ENCODE measurements around the gene ABHD2. TPM values are rescaled to one million over a fixed set of nuclear protein-coding genes. Genes with fewer than 3 reads are reported as not detected.

ABHD2 gene
- total RNA-seq, 5 donors from 2014 or later (not counting 1 experiment from before 2014, with no cell fraction given) = 52.5 to 70.8 (median 58.5) TPM

GRCh38 chr15:89197503-89197971 lies 109.3 kb downstream of the ABHD2 start:
- Histone ChIP-seq H3K4me1 (ENCODE audit: control insufficient read depth in 1 of 2, extremely low read depth in 1 of 2, insufficient read depth in 2 of 2, low read length in 2 of 2) (no peaks in the 10 kb centered on the region), H3K27ac (ENCODE audit: low read length) (no peak overlapping the region), H3K36me3 (ENCODE audit: control insufficient read depth in 2 of 2, extremely low read depth in 1 of 2, insufficient read depth in 1 of 2, low read length in 1 of 2) (peaks cover 16 to 37% of the 10 kb centered on the region in 2 donors), H3K27me3 (replicated peaks in 1 of 2; ENCODE audit: control insufficient read depth in 2 of 2, extremely low read depth in 1 of 2, insufficient read depth in 2 of 2, low read length in 1 of 2) (no peaks in the 10 kb centered on the region), H3K4me3 (ENCODE audit: control insufficient read depth in 1 of 2, extremely low read depth in 1 of 2, low read length in 1 of 2) (no peak overlapping the region), H3K9me3 (no peaks in the 10 kb centered on the region)
- Mint-ChIP-seq H3K27me3 (no peaks in the 10 kb centered on the region), H3K27ac (peak overlapping the region; percentile 18 to 25), H3K4me3 (no peak overlapping the region), H3K36me3 (peaks cover 41% of the 10 kb centered on the region), H3K9me3 (no peaks in the 10 kb centered on the region), H3K4me1 (peaks cover 0 to 9% (median 8%) of the 10 kb centered on the region in 3 donors)
- 82% methylated on average over 3 of the region's 4 CpGs for WGBS (ENCODE audit: insufficient coverage)
- ChIA-PET CTCF (interaction anchor here in 1 of 2 donors (0.7 kb wide), 1 partner anchor 9 kb away, joined by 4 read pairs; no protein-coding TSS in a partner anchor), POLR2A (no interaction called here)
- ATAC-seq (replicated peaks in 1 of 4) (no peak), DNase-seq (no peak)

DNA sequence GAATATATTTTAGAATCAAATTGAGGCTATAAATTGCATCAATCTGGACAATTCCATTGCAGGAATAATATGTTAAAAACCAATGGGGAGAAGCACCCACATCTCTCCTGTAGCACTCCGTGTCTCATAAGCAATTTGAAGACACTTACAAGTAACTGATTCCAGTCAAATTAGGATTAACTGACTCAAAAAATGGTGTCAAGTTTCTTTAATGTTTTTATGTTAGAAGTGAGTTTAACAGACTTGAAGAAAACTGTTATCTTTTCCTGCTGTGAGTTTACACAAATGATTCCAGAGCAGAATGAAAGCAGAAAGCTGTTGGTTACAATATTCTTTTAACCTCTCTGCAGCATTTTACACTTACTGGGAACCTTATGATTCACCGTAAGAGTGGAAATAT lies 109.9 kb downstream of the ABHD2 start:
- Mint-ChIP-seq H3K4me1 (peaks cover 0 to 10% (median 8%) of the 10 kb centered on the region in 3 donors), H3K27ac (no peak overlapping the region), H3K4me3 (no peak overlapping the region), H3K27me3 (no peaks in the 10 kb centered on the region), H3K36me3 (peaks cover 35% of the 10 kb centered on the region), H3K9me3 (no peaks in the 10 kb centered on the region)
- Histone ChIP-seq H3K9me3 (no peaks in the 10 kb centered on the region), H3K36me3 (ENCODE audit: control insufficient read depth in 2 of 2, extremely low read depth in 1 of 2, insufficient read depth in 1 of 2, low read length in 1 of 2) (peaks cover 16 to 31% of the 10 kb centered on the region in 2 donors), H3K27me3 (replicated peaks in 1 of 2; ENCODE audit: control insufficient read depth in 2 of 2, extremely low read depth in 1 of 2, insufficient read depth in 2 of 2, low read length in 1 of 2) (no peaks in the 10 kb centered on the region), H3K4me3 (ENCODE audit: control insufficient read depth in 1 of 2, extremely low read depth in 1 of 2, low read length in 1 of 2) (no peak overlapping the region), H3K4me1 (ENCODE audit: control insufficient read depth in 1 of 2, extremely low read depth in 1 of 2, insufficient read depth in 2 of 2, low read length in 2 of 2) (no peaks in the 10 kb centered on the region), H3K27ac (ENCODE audit: low read length) (no peak overlapping the region)
- no peak for DNase-seq
- no peak for ATAC-seq (replicated peaks in 1 of 4)
- ChIA-PET CTCF (no interaction called here), POLR2A (no interaction called here)
- WGBS (ENCODE audit: insufficient coverage) = 100% methylated on average over 1 of the region's 2 CpGs

DNA sequence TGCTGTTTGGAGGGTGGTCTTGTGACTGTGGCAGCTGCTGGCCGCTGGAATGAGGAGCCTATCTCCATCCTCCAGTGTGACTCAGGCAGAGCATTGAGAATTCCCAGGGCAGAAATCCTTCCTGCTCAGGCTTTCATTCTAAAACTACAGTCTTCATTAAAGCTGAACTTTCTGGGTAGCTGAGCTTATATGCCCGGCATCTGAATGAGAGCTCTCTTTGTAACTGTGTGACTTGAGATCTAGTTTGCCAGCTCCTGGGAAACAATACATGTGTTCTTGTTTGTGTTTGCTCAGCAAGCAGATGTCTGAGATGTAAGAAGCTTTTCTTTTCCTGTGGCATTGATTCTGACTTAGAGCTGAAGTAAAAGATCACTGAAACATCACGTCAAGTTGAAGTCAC lies 110.7 kb downstream of the ABHD2 start:
- ATAC-seq (replicated peaks in 1 of 4) = no peak
- H3K9me3 Mint-ChIP-seq = no peaks in the 10 kb centered on the region
- H3K4me1 ChIP-seq (ENCODE audit: control insufficient read depth in 1 of 2, extremely low read depth in 1 of 2, insufficient read depth in 2 of 2, low read length in 2 of 2) = peaks cover 2 to 5% of the 10 kb centered on the region in 2 experiments
- H3K27me3 Mint-ChIP-seq = no peaks in the 10 kb centered on the region
- DNase-seq = no peak
- H3K36me3 Mint-ChIP-seq = peaks cover 31% of the 10 kb centered on the region
- H3K27ac ChIP-seq (ENCODE audit: low read length) = no peak overlapping the region
- H3K4me3 ChIP-seq (ENCODE audit: control insufficient read depth in 1 of 2, extremely low read depth in 1 of 2, low read length in 1 of 2) = no peak overlapping the region
- no peaks in the 10 kb centered on the region for H3K9me3 ChIP-seq
- H3K36me3 ChIP-seq (ENCODE audit: control insufficient read depth in 2 of 2, extremely low read depth in 1 of 2, insufficient read depth in 1 of 2, low read length in 1 of 2) = peaks cover 9 to 26% of the 10 kb centered on the region in 2 donors
- H3K4me3 Mint-ChIP-seq = no peak overlapping the region
- CTCF ChIA-PET = interaction anchor here in 1 of 2 donors (0.6 kb wide), 1 partner anchor 185 kb away, joined by 4 read pairs; no protein-coding TSS in a partner anchor
- POLR2A ChIA-PET = interaction anchor here in 1 of 2 donors (0.5 kb wide), 1 partner anchor 15 kb away, joined by 3 read pairs; no protein-coding TSS in a partner anchor
- no peak overlapping the region for H3K27ac Mint-ChIP-seq
- H3K4me1 Mint-ChIP-seq = peaks cover 7 to 17% (median 15%) of the 10 kb centered on the region in 3 donors
- H3K27me3 ChIP-seq (replicated peaks in 1 of 2; ENCODE audit: control insufficient read depth in 2 of 2, extremely low read depth in 1 of 2, insufficient read depth in 2 of 2, low read length in 1 of 2) = no peaks in the 10 kb centered on the region
- WGBS (ENCODE audit: insufficient coverage) = 100% methylated on average over 2 of the region's 3 CpGs

GRCh38 chr15:89199746-89200145 lies 111.5 kb downstream of the ABHD2 start:
- Mint-ChIP-seq H3K4me1 (peaks cover 14 to 24% (median 23%) of the 10 kb centered on the region in 3 donors), H3K27me3 (no peaks in the 10 kb centered on the region), H3K27ac (no peak overlapping the region), H3K4me3 (no peak overlapping the region), H3K36me3 (peaks cover 26% of the 10 kb centered on the region), H3K9me3 (no peaks in the 10 kb centered on the region)
- no CpG with 5 or more reads among the region's 6 CpGs for WGBS (ENCODE audit: insufficient coverage)
- H3K27me3 ChIP-seq (replicated peaks in 1 of 2; ENCODE audit: control insufficient read depth in 2 of 2, extremely low read depth in 1 of 2, insufficient read depth in 2 of 2, low read length in 1 of 2) = no peaks in the 10 kb centered on the region
- ChIA-PET CTCF (interaction anchor here in 1 of 2 donors (0.6 kb wide), 1 partner anchor 26 kb away, joined by 6 read pairs; no protein-coding TSS in a partner anchor), POLR2A (no interaction called here)
- no peak for ATAC-seq (replicated peaks in 1 of 4)
- no peak overlapping the region for H3K27ac ChIP-seq (ENCODE audit: low read length)
- H3K9me3 ChIP-seq = no peaks in the 10 kb centered on the region
- H3K4me3 ChIP-seq (ENCODE audit: control insufficient read depth in 1 of 2, extremely low read depth in 1 of 2, low read length in 1 of 2) = no peak overlapping the region
- DNase-seq = no peak
- H3K4me1 ChIP-seq (ENCODE audit: control insufficient read depth in 1 of 2, extremely low read depth in 1 of 2, insufficient read depth in 2 of 2, low read length in 2 of 2) = peaks cover 4 to 9% of the 10 kb centered on the region in 2 experiments
- peaks cover 9 to 18% of the 10 kb centered on the region in 2 donors for H3K36me3 ChIP-seq (ENCODE audit: control insufficient read depth in 2 of 2, extremely low read depth in 1 of 2, insufficient read depth in 1 of 2, low read length in 1 of 2)

GRCh38 chr15:89200182-89200581 lies 111.9 kb downstream of the ABHD2 start:
- Mint-ChIP-seq H3K4me1 (peaks cover 14 to 28% (median 26%) of the 10 kb centered on the region in 3 donors), H3K27me3 (no peaks in the 10 kb centered on the region), H3K9me3 (no peaks in the 10 kb centered on the region), H3K27ac (no peak overlapping the region), H3K36me3 (peaks cover 26% of the 10 kb centered on the region), H3K4me3 (no peak overlapping the region)
- ChIA-PET CTCF (interaction anchor here in 1 of 2 donors (0.6 kb wide), 1 partner anchor 27 kb away, joined by 6 read pairs; no protein-coding TSS in a partner anchor), POLR2A (no interaction called here)
- no peaks in the 10 kb centered on the region for H3K27me3 ChIP-seq (replicated peaks in 1 of 2; ENCODE audit: control insufficient read depth in 2 of 2, extremely low read depth in 1 of 2, insufficient read depth in 2 of 2, low read length in 1 of 2)
- peaks cover 4 to 13% of the 10 kb centered on the region in 2 experiments for H3K4me1 ChIP-seq (ENCODE audit: control insufficient read depth in 1 of 2, extremely low read depth in 1 of 2, insufficient read depth in 2 of 2, low read length in 2 of 2)
- no peak overlapping the region for H3K27ac ChIP-seq (ENCODE audit: low read length)
- no peak for DNase-seq
- 100% methylated on average over 7 of the region's 12 CpGs for WGBS (ENCODE audit: insufficient coverage)
- ATAC-seq (replicated peaks in 1 of 4) = no peak
- H3K4me3 ChIP-seq (ENCODE audit: control insufficient read depth in 1 of 2, extremely low read depth in 1 of 2, low read length in 1 of 2) = no peak overlapping the region
- H3K36me3 ChIP-seq (ENCODE audit: control insufficient read depth in 2 of 2, extremely low read depth in 1 of 2, insufficient read depth in 1 of 2, low read length in 1 of 2) = peaks cover 6 to 16% of the 10 kb centered on the region in 2 donors
- no peaks in the 10 kb centered on the region for H3K9me3 ChIP-seq

- POLR2A ChIA-PET = no interaction called here
- WGBS (ENCODE audit: insufficient coverage) = 96% methylated on average over 14 of the region's 20 CpGs
- Histone ChIP-seq H3K4me3 (ENCODE audit: control insufficient read depth in 1 of 2, extremely low read depth in 1 of 2, low read length in 1 of 2) (no peak overlapping the region), H3K36me3 (ENCODE audit: control insufficient read depth in 2 of 2, extremely low read depth in 1 of 2, insufficient read depth in 1 of 2, low read length in 1 of 2) (peaks cover 4 to 9% of the 10 kb centered on the region in 2 donors), H3K9me3 (no peaks in the 10 kb centered on the region), H3K4me1 (ENCODE audit: control insufficient read depth in 1 of 2, extremely low read depth in 1 of 2, insufficient read depth in 2 of 2, low read length in 2 of 2) (peaks cover 4 to 13% of the 10 kb centered on the region in 2 experiments), H3K27ac (ENCODE audit: low read length) (no peak overlapping the region), H3K27me3 (replicated peaks in 1 of 2; ENCODE audit: control insufficient read depth in 2 of 2, extremely low read depth in 1 of 2, insufficient read depth in 2 of 2, low read length in 1 of 2) (no peaks in the 10 kb centered on the region)
- no peak overlapping the region for H3K27ac Mint-ChIP-seq
- no peak for ATAC-seq (replicated peaks in 1 of 4)
- CTCF ChIA-PET = no interaction called here
- no peaks in the 10 kb centered on the region for H3K9me3 Mint-ChIP-seq
- no peak for DNase-seq
- no peak overlapping the region for H3K4me3 Mint-ChIP-seq
- no peaks in the 10 kb centered on the region for H3K27me3 Mint-ChIP-seq
- H3K36me3 Mint-ChIP-seq = peaks cover 16% of the 10 kb centered on the region
- H3K4me1 Mint-ChIP-seq = peaks cover 14 to 31% (median 29%) of the 10 kb centered on the region in 3 donors
These were observed 113.3 kb downstream of the ABHD2 start for GRCh38 chr15:89201465-89202005.
